ENCODE data around the gene MOCS1. TPM values are rescaled to one million over a fixed set of nuclear protein-coding genes. Genes with fewer than 3 reads are reported as not detected.
A peak's percentile ranks its signal among the peaks of the same experiment; 100 is the strongest.

Gene MOCS1
- total RNA-seq, 8 experiments from 2014 or later = 2.5 to 27.8 (median 6.5) TPM

GRCh38 chr6:39904946-39905639 is 29.2 kb downstream of the MOCS1 start:
- no peak for ATAC-seq (replicated peaks in 6 of 8)
- H3K4me3 ChIP-seq = no peak overlapping the region
- H3K4me1 ChIP-seq (replicated peaks in 1 of 2) = no peaks in the 10 kb centered on the region
- 73 to 100% (median 92%) methylated on average over 3 of the region's 4 CpGs; no CpG with 5 or more reads in 6 of the 10 experiments for WGBS, 10 experiments
- no peak overlapping the region for H3K27ac ChIP-seq
- in situ Hi-C loops (cut with MboI; ENCODE audit: low pct_unique_long_range_greater_than_20kb in 2 of 9, low sequenced_read_pairs in 9 of 9, unreplicated experiment in 9 of 9) = loop anchor here in 1 of 9 experiments (25.0 kb wide), 1 partner anchor 543 kb away; no protein-coding TSS in a partner anchor

GRCh38 chr6:39903656-39904055 is 30.6 kb downstream of the MOCS1 start:
- no CpG with 5 or more reads among the region's 6 CpGs for WGBS, 10 experiments
- no peak for ATAC-seq (replicated peaks in 6 of 8)
- Histone ChIP-seq H3K27ac (no peak overlapping the region), H3K4me1 (replicated peaks in 1 of 2) (no peaks in the 10 kb centered on the region), H3K4me3 (no peak overlapping the region)
- in situ Hi-C loops (cut with MboI; ENCODE audit: low pct_unique_long_range_greater_than_20kb in 2 of 9, low sequenced_read_pairs in 9 of 9, unreplicated experiment in 9 of 9) = loop anchor here in 1 of 9 experiments (25.0 kb wide), 1 partner anchor 541 kb away; no protein-coding TSS in a partner anchor

- no peak for ATAC-seq (replicated peaks in 6 of 8)
- 60 to 100% (median 100%) methylated on average over 1 of the region's 4 CpGs; no CpG with 5 or more reads in 7 of the 10 experiments for WGBS, 10 experiments
- no peak overlapping the region for H3K4me3 ChIP-seq
- in situ Hi-C loops (cut with MboI; ENCODE audit: low pct_unique_long_range_greater_than_20kb in 2 of 9, low sequenced_read_pairs in 9 of 9, unreplicated experiment in 9 of 9) = loop anchor here in 1 of 9 experiments (25.0 kb wide), 1 partner anchor 541 kb away; no protein-coding TSS in a partner anchor
- no peak overlapping the region for H3K27ac ChIP-seq
- H3K4me1 ChIP-seq (replicated peaks in 1 of 2) = no peaks in the 10 kb centered on the region
Measured at GRCh38 chr6:39902786-39903465, 31.3 kb downstream of the MOCS1 start.

GRCh38 chr6:39902136-39902535 is 32.1 kb downstream of the MOCS1 start:
- WGBS, 10 experiments = 67 to 100% methylated on average over 1 of the region's 2 CpGs; no CpG with 5 or more reads in 8 of the 10 experiments
- Histone ChIP-seq H3K4me3 (no peak overlapping the region), H3K27ac (no peak overlapping the region), H3K4me1 (replicated peaks in 1 of 2) (no peaks in the 10 kb centered on the region)
- ATAC-seq (replicated peaks in 6 of 8) = no peak
- in situ Hi-C loops (cut with MboI; ENCODE audit: low pct_unique_long_range_greater_than_20kb in 2 of 9, low sequenced_read_pairs in 9 of 9, unreplicated experiment in 9 of 9) = loop anchor here in 1 of 9 experiments (25.0 kb wide), 1 partner anchor 540 kb away; no protein-coding TSS in a partner anchor

GRCh38 chr6:39901670-39902069 is 32.6 kb downstream of the MOCS1 start:
- 80 to 100% (median 88%) methylated on average over 1 to 8 of the region's 19 CpGs; no CpG with 5 or more reads in 6 of the 10 experiments for WGBS, 10 experiments
- H3K4me3 ChIP-seq = no peak overlapping the region
- H3K27ac ChIP-seq = no peak overlapping the region
- in situ Hi-C loops (cut with MboI; ENCODE audit: low pct_unique_long_range_greater_than_20kb in 2 of 9, low sequenced_read_pairs in 9 of 9, unreplicated experiment in 9 of 9) = loop anchor here in 1 of 9 experiments (25.0 kb wide), 1 partner anchor 539 kb away; no protein-coding TSS in a partner anchor
- no peak for ATAC-seq (replicated peaks in 6 of 8)
- no peaks in the 10 kb centered on the region for H3K4me1 ChIP-seq (replicated peaks in 1 of 2)

GRCh38 chr6:39901116-39901655 is 33.1 kb downstream of the MOCS1 start:
- Histone ChIP-seq H3K4me3 (no peak overlapping the region), H3K4me1 (replicated peaks in 1 of 2) (no peaks in the 10 kb centered on the region), H3K27ac (no peak overlapping the region)
- in situ Hi-C loops (cut with MboI; ENCODE audit: low pct_unique_long_range_greater_than_20kb in 2 of 9, low sequenced_read_pairs in 9 of 9, unreplicated experiment in 9 of 9) = loop anchor here in 1 of 9 experiments (25.0 kb wide), 1 partner anchor 539 kb away; no protein-coding TSS in a partner anchor
- 43 to 100% (median 50%) methylated on average over 1 to 3 of the region's 10 CpGs; no CpG with 5 or more reads in 7 of the 10 experiments for WGBS, 10 experiments
- no peak for ATAC-seq (replicated peaks in 6 of 8)

- WGBS, 10 experiments = 61 to 86% (median 80%) methylated on average over 1 to 10 of the region's 10 CpGs; no CpG with 5 or more reads in 1 of the 10 experiments
- Histone ChIP-seq H3K4me3 (no peak overlapping the region), H3K27ac (no peak overlapping the region), H3K4me1 (replicated peaks in 1 of 2) (no peaks in the 10 kb centered on the region)
- in situ Hi-C loops (cut with MboI; ENCODE audit: low pct_unique_long_range_greater_than_20kb in 2 of 9, low sequenced_read_pairs in 9 of 9, unreplicated experiment in 9 of 9) = loop anchor here in 3 of 9 experiments (25.0 kb wide), 2 partner anchors 512 to 537 kb away; no protein-coding TSS in a partner anchor
- peak in 4 of 8 experiments; percentile 30 to 55 (median 38) for ATAC-seq (replicated peaks in 6 of 8)
Measured at GRCh38 chr6:39899554-39900295, 34.5 kb downstream of the MOCS1 start.

- no peak overlapping the region for H3K4me3 ChIP-seq
- no peaks in the 10 kb centered on the region for H3K4me1 ChIP-seq (replicated peaks in 1 of 2)
- no peak for ATAC-seq (replicated peaks in 6 of 8)
- in situ Hi-C loops (cut with MboI; ENCODE audit: low pct_unique_long_range_greater_than_20kb in 2 of 9, low sequenced_read_pairs in 9 of 9, unreplicated experiment in 9 of 9) = loop anchor here in 2 of 9 experiments (25.0 kb wide), 2 partner anchors 511 to 536 kb away; no protein-coding TSS in a partner anchor
- no peak overlapping the region for H3K27ac ChIP-seq
- 80 to 100% (median 94%) methylated on average over 1 to 4 of the region's 4 CpGs; no CpG with 5 or more reads in 4 of the 10 experiments for WGBS, 10 experiments
Measured at GRCh38 chr6:39898625-39899024, 35.6 kb downstream of the MOCS1 start.

- WGBS, 10 experiments = 20 to 80% (median 60%) methylated on average over 1 to 3 of the region's 3 CpGs; no CpG with 5 or more reads in 5 of the 10 experiments
- H3K4me1 ChIP-seq (replicated peaks in 1 of 2) = no peaks in the 10 kb centered on the region
- no peak overlapping the region for H3K27ac ChIP-seq
- peak in 6 of 8 experiments; percentile 65 to 74 (median 70) for ATAC-seq (replicated peaks in 6 of 8)
- H3K4me3 ChIP-seq = no peak overlapping the region
- in situ Hi-C loops (cut with MboI; ENCODE audit: low pct_unique_long_range_greater_than_20kb in 2 of 9, low sequenced_read_pairs in 9 of 9, unreplicated experiment in 9 of 9) = loop anchor here in 2 of 9 experiments (25.0 kb wide), 2 partner anchors 510 to 535 kb away; no protein-coding TSS in a partner anchor
Measured at GRCh38 chr6:39897698-39898097, 36.6 kb downstream of the MOCS1 start.

GRCh38 chr6:39896701-39897100 is 37.6 kb downstream of the MOCS1 start:
- 80 to 100% (median 94%) methylated on average over 1 to 11 of the region's 12 CpGs; no CpG with 5 or more reads in 3 of the 10 experiments for WGBS, 10 experiments
- ATAC-seq (replicated peaks in 6 of 8) = no peak
- in situ Hi-C loops (cut with MboI; ENCODE audit: low pct_unique_long_range_greater_than_20kb in 2 of 9, low sequenced_read_pairs in 9 of 9, unreplicated experiment in 9 of 9) = loop anchor here in 2 of 9 experiments (25.0 kb wide), 2 partner anchors 509 to 534 kb away; no protein-coding TSS in a partner anchor
- H3K4me1 ChIP-seq (replicated peaks in 1 of 2) = no peaks in the 10 kb centered on the region
- H3K4me3 ChIP-seq = no peak overlapping the region
- H3K27ac ChIP-seq = no peak overlapping the region

- in situ Hi-C loops (cut with MboI; ENCODE audit: low pct_unique_long_range_greater_than_20kb in 2 of 9, low sequenced_read_pairs in 9 of 9, unreplicated experiment in 9 of 9) = loop anchor here in 2 of 9 experiments (25.0 kb wide), 2 partner anchors 506 to 531 kb away; no protein-coding TSS in a partner anchor
- no peak overlapping the region for H3K4me3 ChIP-seq
- no peak for ATAC-seq (replicated peaks in 6 of 8)
- 17 to 100% (median 76%) methylated on average over 1 to 3 of the region's 8 CpGs; no CpG with 5 or more reads in 3 of the 10 experiments for WGBS, 10 experiments
- no peaks in the 10 kb centered on the region for H3K4me1 ChIP-seq (replicated peaks in 1 of 2)
- no peak overlapping the region for H3K27ac ChIP-seq
Measured at GRCh38 chr6:39893286-39893685, 41.0 kb downstream of the MOCS1 start.

Measured in motor neuron (in vitro differentiated cells).